GM18868 (cell line): ENCODE data around the gene PELI2.

ENCODE experiments used
- ATAC-seq: cut with Tn5 transposase; IDR thresholded peaks from one replicate; pipeline ENCODE4 v1.9.1; 2021; ENCODE audit warnings: mild to moderate bottlenecking, moderate library complexity; ENCODE audit not compliant: unreplicated experiment

PELI2 gene

DNA sequence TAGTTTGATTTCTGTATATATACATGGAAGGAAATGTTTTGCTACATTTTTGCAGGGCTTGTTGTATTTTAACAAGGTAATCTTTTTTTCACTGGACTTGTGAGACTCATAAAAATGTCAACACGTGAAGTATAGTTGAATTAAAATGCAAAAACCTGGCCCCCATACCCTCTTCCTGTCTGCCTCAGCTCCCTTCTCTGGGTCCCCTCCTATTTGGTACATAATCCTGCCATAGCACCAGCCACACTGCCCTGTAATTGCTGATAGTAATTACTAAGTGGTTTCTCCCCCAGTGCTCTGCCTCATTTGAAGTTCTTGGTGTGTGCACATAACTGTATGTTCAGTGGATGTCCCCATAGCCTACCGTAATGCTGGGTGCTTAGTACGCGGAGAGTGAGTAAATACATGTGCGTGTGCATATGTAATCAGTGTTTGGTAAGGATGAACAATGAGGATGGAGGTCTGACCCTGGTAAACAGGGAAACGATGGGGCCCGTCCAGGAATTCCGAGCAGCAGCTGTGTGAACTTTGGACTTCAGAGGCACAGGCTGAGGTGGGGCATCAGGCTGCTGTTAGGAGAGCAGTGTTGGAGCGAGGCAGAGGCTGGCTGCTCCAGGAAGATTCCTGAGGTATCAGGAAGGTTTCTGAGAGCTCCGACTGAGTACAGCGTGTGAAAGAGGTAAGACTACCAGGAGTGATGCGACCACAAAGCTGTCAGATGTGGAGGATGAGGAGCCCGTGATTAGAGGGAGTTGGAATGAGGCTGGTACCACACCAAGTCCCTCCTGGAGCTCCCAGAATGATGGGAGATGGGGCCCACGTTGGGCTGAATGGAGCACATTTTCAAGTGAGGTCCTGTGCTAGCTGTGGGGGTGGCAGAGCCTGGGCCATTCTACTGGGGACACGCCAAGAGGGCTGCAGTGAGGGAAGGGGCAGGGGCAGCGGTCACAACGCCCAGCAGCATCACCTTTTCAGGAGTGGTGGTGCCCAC is 106.8 kb downstream of the PELI2 start:
- no peak for ATAC-seq

DNA sequence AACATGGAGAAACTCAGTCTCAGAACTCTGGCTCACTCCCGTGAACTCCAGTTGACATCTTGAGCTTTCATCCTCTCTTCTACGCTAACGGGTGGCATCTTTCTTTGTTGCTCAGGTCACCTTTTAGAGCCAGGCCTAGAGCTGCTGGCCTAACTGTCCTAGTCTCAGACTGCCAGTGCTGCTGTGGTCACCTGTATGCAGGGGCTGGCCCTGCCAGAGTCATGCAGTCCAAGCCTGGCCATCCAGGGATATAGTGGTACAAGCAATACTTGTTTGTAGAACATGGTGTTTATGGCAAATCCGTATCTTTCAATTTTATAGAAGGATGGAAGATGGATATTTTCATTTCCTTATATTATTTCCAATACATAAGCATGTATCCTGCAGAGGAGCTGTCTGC is 117.2 kb downstream of the PELI2 start:
- ATAC-seq: no peak

DNA sequence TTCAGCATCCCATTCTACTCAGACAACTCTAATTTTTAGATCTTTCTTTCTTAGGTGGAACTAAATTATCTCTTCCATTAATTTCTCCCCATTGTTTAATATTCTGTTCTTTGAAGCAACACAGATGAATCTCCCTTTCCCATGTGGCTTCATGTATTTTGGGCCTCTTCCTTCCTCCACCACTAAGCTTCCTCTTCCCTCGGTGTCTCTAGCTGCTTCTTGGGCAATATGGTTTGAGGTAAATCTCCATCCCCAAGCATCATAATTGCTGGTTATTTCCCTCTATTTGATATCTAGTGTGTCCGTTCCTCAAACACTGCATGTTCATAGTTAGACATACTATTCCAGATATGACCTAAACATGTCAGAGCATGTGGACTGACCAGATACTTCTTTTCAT is 119.2 kb downstream of the PELI2 start:
- ATAC-seq: no peak

DNA sequence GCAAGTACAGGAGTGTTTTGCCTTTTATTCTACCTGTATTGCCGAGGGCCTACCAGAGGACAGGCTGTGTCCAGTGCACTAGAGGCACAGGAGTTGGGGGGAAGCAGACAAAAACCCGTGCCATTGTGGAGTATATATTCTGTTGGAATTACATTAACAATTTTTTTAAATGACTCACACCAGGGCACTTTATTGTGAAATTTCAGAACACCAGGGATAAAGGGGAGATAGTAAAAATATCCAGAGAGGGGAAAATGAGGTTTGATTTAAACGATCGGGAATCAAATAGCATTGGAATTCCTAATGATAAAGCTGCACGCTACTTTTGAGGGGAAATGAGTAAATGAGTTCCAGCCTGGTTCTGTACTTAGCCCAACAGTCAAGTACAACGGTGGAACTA is 123.2 kb downstream of the PELI2 start:
- no peak for ATAC-seq

DNA sequence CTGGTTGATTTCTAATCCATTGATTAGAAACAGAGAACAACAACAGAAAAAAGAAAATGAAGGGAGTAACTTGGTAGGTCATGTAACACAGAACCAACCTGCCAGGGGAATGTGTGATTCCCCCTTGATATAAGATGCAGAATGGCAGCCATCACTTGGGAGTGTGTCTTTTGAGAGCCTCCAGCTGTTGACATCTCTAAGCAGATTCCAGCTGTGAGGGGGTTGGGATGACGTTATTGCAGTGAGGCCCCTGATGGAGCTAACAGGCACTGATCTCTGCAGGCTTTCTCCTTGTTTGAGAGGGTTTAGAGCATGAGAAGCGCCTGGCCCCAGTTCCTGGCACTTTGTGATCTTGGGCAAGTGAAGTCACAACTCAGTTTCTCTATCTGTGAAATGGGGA is 124.9 kb downstream of the PELI2 start:
- no peak for ATAC-seq

DNA sequence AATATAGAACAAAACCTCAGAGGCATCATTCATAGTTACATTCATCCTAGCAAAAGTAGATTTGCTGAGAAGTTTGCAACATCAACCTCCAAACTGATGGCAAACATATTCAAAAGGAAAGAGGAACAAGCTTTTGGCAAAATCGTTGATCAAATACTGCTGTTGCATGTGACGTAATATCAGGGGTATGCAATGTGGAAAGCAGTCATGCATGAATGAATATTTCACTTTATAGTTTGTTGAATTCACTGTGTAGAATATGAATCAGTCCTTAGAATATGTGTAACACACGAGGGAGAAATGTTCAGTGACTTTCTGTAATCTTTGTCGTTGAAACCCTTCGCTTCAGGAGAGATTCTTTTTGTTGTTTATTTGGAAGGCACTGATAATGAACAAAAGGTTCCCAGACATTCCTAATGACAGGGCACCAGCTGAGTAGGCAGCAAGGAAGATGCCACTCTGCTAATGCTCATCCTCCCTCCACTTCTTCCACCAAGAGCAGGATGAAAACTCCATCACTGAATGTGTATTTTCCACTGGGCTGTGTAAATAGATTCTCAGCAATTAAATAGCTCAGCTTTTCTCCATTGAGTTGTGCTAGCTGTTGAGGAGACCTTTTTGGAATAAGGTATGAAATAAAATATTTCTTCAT is 126.1 kb downstream of the PELI2 start:
- ATAC-seq: no peak

DNA sequence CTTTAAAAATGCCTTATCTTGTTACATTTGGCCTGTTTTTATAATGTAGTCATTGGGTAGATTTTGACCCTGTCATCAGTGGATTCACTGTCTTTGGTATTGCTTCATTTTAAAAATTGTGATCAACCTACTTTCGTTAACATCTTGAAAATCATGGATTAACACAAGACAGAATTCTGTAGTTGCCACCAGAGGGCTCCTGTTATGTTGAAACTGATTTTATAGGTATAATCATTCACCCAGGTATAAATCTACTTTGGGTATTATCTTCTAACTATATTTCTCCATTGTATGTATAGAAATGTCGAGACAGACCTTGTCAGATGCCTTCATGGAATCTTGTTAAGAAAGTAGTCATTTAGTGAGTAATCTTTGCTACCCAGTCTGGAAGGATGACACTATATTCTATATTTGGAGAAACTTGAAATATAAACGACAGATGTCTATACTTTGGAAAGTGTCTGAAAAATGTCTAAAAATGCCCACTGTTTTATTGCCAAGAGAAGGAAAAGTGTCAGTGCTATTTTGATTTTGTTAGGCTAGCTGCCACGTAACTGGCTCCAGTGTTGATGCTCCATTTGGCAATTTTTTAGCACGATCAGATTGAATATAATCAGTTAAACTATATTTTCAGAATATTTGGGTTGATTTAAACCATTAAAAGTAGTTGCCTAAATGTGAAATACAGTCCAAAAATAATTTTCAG is 129.4 kb downstream of the PELI2 start:
- no peak for ATAC-seq

DNA sequence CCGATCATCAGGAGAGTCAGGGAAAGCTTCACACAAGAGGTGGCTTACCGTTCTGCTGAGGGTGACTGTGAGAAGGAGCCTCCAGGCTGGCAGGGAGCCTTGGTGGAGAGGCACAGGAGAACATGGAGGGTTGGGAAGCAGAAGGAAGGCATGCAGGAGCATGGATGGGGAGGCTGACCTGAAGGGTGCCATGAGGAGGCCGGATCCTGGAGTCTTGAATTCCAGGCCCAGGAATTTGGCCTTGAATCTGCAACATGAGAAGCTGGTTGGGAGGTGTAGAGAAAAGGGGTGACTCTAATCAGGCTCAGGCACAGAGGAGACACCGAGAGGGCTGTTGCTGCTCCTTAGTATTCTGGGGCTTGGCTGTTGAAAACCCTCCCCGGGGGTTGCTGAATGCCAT is 130.2 kb downstream of the PELI2 start:
- ATAC-seq: no peak

DNA sequence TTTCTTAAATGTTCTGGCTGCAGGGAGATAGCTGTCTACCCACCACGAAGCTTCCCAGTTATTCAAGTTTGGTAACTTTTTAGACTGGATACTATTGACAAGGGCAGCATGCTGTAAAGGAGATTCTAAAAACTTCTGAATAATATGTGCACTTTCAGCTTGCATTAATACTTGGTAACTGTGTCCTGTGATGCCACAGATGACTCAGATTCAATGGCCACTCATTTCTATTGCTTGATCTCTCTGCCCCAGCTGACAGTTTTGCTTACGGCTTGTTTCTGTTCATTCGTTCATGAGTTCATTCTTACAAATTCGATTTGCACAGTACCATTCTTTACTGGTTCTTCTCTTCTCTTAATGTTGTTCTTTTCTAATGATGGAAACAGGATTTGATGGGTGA is 142.8 kb downstream of the PELI2 start:
- no peak for ATAC-seq

DNA sequence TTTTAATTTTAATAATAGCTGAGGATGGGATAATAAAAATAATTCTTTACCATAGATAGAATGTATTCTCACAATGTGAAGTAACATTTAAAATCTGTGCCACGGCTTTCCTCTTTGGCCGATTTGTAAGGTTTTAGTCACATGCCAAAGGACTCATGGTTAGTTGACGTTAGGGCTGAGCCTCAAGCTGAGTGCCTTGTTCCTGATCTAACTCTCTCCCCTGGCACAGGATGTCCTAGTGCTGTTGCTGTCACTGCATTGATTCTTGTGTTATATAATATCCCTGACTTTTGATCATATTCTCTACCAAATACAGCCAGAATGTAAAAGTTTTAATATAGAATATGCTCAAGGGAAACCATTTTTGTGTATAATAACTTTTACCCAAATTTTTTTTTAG is 144.3 kb downstream of the PELI2 start:
- ATAC-seq: no peak

DNA sequence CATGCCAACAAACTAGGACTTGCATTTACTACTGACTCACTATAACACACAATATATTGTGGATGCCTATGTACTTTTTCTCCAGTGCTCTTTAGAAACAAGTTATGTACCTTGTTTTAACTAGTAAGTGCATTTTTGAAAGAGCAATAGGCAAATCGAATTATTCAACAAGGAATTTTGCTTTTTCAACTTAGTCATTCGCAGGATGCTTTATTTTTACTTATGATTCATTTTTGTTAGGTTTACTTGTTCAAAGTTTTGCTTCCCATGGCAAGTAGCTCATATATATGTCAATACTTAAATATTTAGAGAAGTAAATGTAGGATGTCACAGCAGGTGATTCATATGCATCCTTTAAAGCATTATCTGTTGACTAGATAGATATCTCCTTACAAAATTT is 149.8 kb downstream of the PELI2 start:
- ATAC-seq: no peak

DNA sequence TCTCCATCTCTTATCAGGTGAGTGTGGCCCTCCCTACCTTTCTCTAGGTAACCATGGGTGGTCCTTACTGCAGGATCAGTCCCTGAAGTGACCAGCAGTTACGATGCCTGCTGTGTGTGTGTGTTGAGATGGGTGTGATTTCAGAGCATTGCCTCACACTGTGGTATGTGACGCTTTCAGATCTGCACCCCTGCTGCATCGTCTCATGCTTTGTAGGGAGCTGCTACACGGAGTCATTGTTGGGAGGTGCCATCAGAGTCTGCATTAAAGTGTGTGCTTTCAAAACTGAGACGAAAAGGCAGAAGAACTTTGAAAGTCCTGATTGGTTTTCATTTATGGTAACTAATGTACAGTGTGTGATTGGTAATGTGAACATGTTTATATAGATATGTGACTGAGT is 150.5 kb downstream of the PELI2 start:
- no peak for ATAC-seq

DNA sequence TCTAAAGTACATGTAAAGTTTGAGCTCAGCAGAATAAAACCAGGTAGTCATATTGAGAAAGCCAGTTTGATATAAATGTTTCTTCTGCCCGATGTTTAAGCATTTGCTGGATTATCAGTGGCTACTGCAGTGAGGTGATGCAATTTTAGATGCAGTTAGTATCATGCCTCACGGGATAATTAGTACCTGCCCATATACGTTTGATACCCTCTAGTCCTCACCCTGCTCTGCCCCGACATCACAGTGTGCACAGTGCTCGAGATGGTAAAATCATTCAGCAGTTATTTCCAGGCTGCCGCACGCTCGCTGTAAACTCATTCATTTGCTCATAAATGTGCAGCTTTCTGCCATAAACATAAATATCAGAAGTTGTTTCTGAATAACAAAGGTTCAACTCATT is 152.7 kb downstream of the PELI2 start:
- no peak for ATAC-seq

DNA sequence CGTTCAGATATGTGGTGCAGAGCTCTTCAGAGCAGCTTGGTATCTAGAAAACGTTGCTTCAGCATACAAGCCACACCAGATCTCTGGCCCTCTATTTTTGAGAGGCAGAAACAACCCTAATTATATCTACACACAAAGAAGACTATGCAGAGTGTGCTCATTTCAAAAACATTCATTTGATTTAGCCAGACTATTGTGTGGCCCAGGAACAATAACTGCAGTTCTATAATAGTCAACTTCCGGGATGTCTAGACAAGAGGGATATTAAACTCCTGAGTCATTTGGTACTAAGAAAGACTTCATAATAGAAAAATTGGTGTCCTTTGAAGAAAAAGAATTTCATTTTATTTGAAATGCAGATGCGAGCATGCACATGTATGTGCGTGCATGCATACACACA is 153.8 kb downstream of the PELI2 start:
- ATAC-seq: no peak

DNA sequence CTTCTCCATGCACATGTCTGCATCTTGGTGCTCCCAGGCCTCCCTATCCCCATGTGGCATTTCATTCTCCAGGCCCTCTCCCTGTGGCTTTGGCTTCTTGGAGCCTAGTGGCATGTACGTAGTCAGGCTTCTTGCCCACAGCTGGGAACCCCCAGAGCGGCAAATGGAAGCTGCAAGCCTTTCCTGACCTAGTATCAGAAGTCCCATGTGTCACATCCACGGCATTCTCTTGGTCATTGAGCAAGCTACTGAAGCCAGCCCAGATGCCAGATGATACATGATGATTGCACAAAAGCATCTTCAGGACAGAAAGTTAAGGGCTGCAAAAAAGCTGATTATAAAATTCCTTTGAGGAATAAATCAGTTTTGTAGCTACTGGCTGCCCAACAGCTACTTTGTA is 154.9 kb downstream of the PELI2 start:
- no peak for ATAC-seq

DNA sequence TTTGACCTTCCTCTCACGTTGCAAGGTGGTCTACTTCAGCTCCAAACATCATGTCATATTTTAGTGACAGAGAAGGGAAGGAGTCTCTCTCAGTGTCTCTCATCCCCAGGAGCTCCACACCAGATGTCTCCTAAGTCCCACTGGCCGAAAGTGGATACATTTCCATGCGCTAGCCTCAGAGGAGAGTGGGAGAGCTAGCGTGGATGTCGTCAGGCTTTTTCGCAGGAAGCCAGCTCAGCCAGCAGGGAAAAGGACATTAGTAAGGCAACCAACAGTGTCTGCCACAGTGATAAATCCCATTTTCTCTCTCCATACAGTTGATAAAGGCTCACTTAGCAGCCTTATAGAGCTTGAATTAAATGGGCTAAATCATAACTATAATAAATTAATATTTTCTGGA is 155.7 kb downstream of the PELI2 start:
- ATAC-seq: no peak

DNA sequence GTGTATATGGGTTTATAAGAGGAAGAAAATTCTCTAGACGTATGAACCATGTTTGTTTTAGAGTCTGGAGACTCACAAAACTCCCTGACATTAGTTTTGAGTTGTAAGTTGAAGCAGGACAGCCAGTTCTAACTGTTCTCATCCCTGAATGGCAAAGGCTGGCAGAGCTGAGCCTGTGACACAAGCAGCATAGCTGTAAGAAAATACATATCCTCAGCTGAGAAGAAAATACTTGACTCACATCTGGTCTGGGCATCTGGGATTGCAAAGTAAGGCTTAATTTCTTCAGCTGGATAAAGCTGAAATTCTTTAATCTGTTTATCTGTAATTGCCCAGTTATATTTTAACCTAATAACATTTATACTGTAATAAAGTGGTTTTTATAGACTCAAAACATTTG is 156.3 kb downstream of the PELI2 start:
- no peak for ATAC-seq

DNA sequence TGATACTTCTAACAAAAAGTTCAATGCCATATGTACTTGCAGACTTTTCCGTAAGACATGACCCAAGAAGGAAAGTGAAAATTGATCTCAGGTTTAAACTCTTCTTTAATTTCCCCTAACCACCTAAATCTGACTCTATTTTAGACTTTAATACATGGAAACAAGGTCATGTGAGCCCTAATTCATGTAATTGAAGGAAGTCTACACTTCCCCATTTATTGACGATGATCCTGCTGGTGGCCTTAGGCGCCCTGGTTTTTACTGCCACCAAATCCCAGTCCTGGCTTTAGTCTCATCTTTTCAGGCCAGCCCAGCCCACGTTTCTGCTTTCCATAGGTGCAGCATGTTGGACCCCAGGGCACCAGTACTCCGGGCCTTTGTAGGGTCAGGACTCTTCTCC is 157.9 kb downstream of the PELI2 start:
- ATAC-seq: no peak

DNA sequence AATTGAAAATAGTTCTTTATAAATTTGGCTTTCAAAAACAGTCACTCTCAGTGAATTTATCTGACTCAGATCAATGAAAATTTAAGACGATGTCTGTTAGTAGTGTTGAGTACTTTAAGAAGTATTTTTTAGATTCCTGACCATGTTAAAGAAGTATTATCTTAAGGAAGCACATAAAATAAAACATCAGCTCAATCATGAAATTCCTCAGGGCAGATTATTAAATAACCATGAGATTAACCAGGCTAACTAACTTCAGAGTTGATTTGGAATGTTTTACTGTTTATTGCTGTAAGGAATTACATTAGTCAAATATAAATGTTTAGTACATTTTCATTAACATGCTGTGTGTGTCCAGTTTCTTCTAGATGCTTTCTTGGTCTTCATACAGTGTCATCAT is 160.2 kb downstream of the PELI2 start:
- ATAC-seq: no peak

DNA sequence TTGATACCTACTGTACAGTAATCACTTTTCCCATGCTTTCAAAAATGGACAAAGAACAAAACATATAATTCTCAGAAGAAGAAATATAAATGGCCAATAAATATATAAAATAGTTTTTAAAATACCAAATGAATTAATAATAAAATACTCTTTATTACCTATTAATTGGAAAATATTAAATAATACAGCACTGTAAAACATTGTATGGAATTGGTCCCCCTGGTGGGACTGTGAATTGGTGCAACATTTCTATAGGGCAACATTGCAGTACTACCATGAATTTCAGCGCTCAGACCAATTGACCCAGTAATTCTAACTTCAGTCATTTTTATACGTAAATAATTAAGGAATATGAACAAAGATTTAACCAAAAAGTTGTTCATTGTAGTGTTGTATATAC is 162.6 kb downstream of the PELI2 start:
- ATAC-seq: no peak

DNA sequence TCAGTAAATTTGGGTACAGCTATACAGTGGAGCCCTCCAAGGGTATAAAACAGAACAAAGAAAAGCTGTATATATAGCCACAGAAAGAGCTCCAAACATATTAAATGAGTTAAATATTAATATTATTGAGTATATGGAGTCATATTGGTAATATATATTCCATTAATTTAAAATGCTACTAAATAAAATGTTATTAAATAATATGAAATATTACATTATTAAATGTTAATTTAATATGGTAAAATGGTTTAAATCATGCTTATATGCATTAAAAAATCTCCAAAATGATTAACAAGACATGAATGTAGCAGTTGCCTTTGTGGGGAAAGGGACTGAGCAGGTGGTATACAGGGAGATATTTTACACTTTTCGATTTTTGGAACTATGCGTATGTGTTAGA is 164.0 kb downstream of the PELI2 start:
- ATAC-seq: no peak

DNA sequence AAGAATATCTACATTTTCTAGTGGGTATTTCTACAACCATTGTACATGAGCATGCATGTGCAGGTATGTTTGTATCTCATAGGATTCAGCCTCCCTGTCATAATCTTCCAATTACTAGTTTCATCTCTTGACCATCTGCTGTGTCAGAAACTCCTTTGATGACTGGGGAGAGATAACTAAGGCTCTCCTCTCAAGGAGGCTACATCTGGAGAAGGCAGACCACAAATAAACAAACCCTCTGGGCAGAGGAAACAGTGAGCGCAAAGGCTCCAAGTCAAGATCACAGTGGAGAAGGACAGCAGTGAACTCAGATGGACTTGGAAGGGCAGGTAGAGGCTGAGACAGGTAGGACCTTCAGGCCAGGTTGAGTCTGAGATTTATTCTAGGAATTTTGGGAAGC is 166.4 kb downstream of the PELI2 start:
- ATAC-seq: no peak
